Epithelial cell of alveolus of lung (primary cell): Measurements from ENCODE around the gene CAMKMT. TPM values are rescaled to one million over a fixed set of nuclear protein-coding genes. Genes with fewer than 3 reads are reported as not detected.

Experiments
- total RNA-seq: library from RNA; depleted of rRNA; stranded (reverse); fragments of >200 nt; gene quantifications from 2 replicates; pipeline ENCODE4 v1.2.1, GENCODE V29; 2015

The CAMKMT gene
- total RNA-seq: 1.4 and 2.7 TPM in 2 replicates

DNA sequence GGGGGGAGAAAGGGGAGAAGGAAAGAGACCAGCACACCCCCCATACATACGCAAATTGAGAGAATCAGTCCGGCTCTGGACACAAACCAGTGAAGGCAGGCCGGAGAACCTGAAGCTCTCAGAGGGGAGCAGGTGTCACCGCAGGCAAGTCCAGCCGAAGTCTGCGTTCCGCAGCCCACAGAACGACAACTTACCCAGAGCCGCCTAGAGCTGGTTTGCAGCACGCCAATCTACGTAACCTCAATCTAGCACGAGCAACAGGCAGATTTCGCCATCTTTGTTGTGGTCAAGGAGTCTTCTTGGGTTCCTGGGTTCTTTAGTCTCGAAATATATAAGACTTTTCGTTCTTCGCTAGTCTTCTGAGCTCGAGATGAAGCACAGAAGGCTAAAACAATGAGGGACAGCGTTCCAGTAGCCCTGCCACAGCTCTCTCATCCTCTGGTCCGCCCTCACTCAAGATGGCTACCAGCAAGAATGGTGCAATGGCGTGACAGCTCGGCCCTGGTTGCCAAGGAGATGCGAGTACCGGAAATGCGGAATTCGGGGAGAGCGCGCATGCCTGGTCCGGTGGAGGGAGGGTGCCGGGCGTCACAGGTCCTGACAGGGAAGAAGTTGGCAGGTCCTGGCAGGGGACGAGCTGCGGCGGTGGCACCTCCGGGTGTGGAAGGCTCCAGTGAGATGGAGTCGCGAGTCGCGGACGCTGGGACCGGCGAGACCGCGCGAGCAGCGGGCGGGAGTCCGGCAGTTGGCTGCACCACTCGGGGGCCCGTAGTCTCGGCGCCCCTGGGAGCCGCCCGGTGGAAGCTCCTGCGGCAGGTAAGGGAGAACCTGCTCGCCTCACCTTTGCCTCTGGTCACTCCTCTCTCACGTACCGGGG, at the start of gene CAMKMT, which contains the start of gene PREPL:
Gene CAMKMT, plus strand, starts transcription at position 618 of the 877 bp plus-strand sequence.
Gene PREPL, minus strand, starts transcription at position 165 of the 877 bp plus-strand sequence. CDS start 15,152 bp downstream, outside the sequence.

Other genes starting within 250 kb of the CAMKMT start
- gene PPM1B, start 193.1 kb upstream of the CAMKMT start, total RNA-seq: 7.8 and 20.0 TPM in 2 replicates
- gene SLC3A1, start 86.5 kb upstream of the CAMKMT start, total RNA-seq: not detected in 2 replicates
- gene PREPL, start 453 bp upstream of the CAMKMT start, total RNA-seq: 17.2 and 31.8 TPM in 2 replicates